Mucosa of rectum (tissue), 2 donors: ENCODE data around the gene LRIG2.
A peak's percentile ranks its signal among the peaks of the same experiment; 100 is the strongest.
"Not testable (repeated sequence)": the region's sequence is repeated elsewhere in the genome, so short reads cannot be mapped to it uniquely, and the experiment has no call there.

Experiments
- H3K27ac ChIP-seq, 2 donors: one replicate each; pipeline ENCODE4 v1.7.0; 2013; ENCODE audit warnings: inconsistent platforms in 2 of 2, low read depth in 2 of 2, low read length in 2 of 2
- H3K27me3 ChIP-seq, 2 donors: one replicate each; pipeline ENCODE4 v1.7.0; 2013; ENCODE audit warnings: low read length in 2 of 2; ENCODE audit not compliant: control insufficient read depth in 2 of 2, insufficient read depth in 2 of 2
- H3K36me3 ChIP-seq, 2 donors: one replicate each; pipeline ENCODE4 v1.7.0; 2013; ENCODE audit warnings: low read length in 2 of 2; ENCODE audit not compliant: control insufficient read depth in 2 of 2, insufficient read depth in 2 of 2
- H3K4me1 ChIP-seq, 2 donors: one replicate each; pipeline ENCODE4 v1.7.0; 2013; ENCODE audit warnings: low read length in 2 of 2, mild to moderate bottlenecking in 1 of 2; ENCODE audit not compliant: control insufficient read depth in 2 of 2, insufficient read depth in 2 of 2
- H3K4me3 ChIP-seq, 2 donors: one replicate each; pipeline ENCODE4 v1.7.0; 2013; ENCODE audit warnings: low read length in 2 of 2
- H3K9ac ChIP-seq, 2 donors: one replicate each; pipeline ENCODE4 v1.7.0; 2013; ENCODE audit warnings: low read length in 2 of 2, low read depth in 1 of 2, mild to moderate bottlenecking in 1 of 2
- H3K9me3 ChIP-seq, 2 donors: one replicate each; pipeline ENCODE4 v1.7.0; 2013; ENCODE audit warnings: low read length in 2 of 2; ENCODE audit not compliant: control insufficient read depth in 2 of 2
- donor health status: healthy.
- donor health status: Normal muscosa, but diverticular disease.

The LRIG2 gene

GRCh38 chr1:113072757-113073478 lies at the start of gene LRIG2:
Gene LRIG2 (plus strand): TSS chr1:113073198. CDS start chr1:113073407, 209 bp downstream.
- Histone ChIP-seq H3K9me3 (no peaks in the 10 kb centered on the region), H3K27ac (peak within 1 kb of the TSS; percentile 95), H3K27me3 (no peaks in the 10 kb centered on the region), H3K4me1 (peaks cover 16 to 17% of the 10 kb centered on the region in 2 donors), H3K9ac (peak within 1 kb of the TSS; percentile 91 to 97), H3K4me3 (peak within 1 kb of the TSS; percentile 97 to 99), H3K36me3 (no peaks in the 10 kb centered on the region)

- H3K27ac ChIP-seq, H3K27me3 ChIP-seq: not testable (repeated sequence)
Measured at GRCh38 chr1:113023316-113023715, 49.7 kb upstream of the LRIG2 start.

GRCh38 chr1:113027007-113027406 lies 46.0 kb upstream of the LRIG2 start:
- Histone ChIP-seq H3K36me3 (no peaks in the 10 kb centered on the region), H3K9me3 (no peaks in the 10 kb centered on the region), H3K27ac (no peak overlapping the region), H3K27me3 (no peaks in the 10 kb centered on the region), H3K4me3 (no peak overlapping the region), H3K9ac (no peak overlapping the region), H3K4me1 (peaks cover 0 to 4% of the 10 kb centered on the region in 2 donors)

More at GRCh38 chr1:113023316-113023715, 49.7 kb upstream of the LRIG2 start:
- not testable (repeated sequence) for H3K9me3 ChIP-seq, H3K9ac ChIP-seq, H3K36me3 ChIP-seq, H3K4me3 ChIP-seq
- H3K4me1 ChIP-seq: peaks cover 16 to 19% of the 10 kb centered on the region in 2 donors

GRCh38 chr1:113027449-113027848 lies 45.5 kb upstream of the LRIG2 start:
- Histone ChIP-seq H3K27me3 (no peaks in the 10 kb centered on the region), H3K9ac (no peak overlapping the region), H3K9me3 (no peaks in the 10 kb centered on the region), H3K27ac (peak overlapping the region in 1 of 2 donors; percentile 8), H3K4me1 (peaks cover 0 to 4% of the 10 kb centered on the region in 2 donors), H3K36me3 (no peaks in the 10 kb centered on the region), H3K4me3 (no peak overlapping the region)

GRCh38 chr1:113029822-113030221 lies 43.2 kb upstream of the LRIG2 start:
- H3K9me3 ChIP-seq: no peaks in the 10 kb centered on the region
- no peaks in the 10 kb centered on the region for H3K27me3 ChIP-seq
- H3K4me3 ChIP-seq: no peak overlapping the region
- H3K27ac ChIP-seq: no peak overlapping the region
- peaks cover 0 to 4% of the 10 kb centered on the region in 2 donors for H3K4me1 ChIP-seq
- H3K9ac ChIP-seq: no peak overlapping the region
- no peaks in the 10 kb centered on the region for H3K36me3 ChIP-seq

- peaks cover 0 to 4% of the 10 kb centered on the region in 2 donors for H3K4me1 ChIP-seq
- H3K9ac ChIP-seq: no peak overlapping the region
- no peak overlapping the region for H3K4me3 ChIP-seq
- no peaks in the 10 kb centered on the region for H3K36me3 ChIP-seq
- no peaks in the 10 kb centered on the region for H3K9me3 ChIP-seq
- H3K27me3 ChIP-seq: no peaks in the 10 kb centered on the region
- no peak overlapping the region for H3K27ac ChIP-seq
Measured at GRCh38 chr1:113031171-113031933, 41.6 kb upstream of the LRIG2 start.

- Histone ChIP-seq H3K4me1 (no peaks in the 10 kb centered on the region), H3K36me3 (no peaks in the 10 kb centered on the region), H3K4me3 (no peak overlapping the region), H3K27me3 (no peaks in the 10 kb centered on the region), H3K9ac (no peak overlapping the region), H3K27ac (no peak overlapping the region), H3K9me3 (no peaks in the 10 kb centered on the region)
Measured at GRCh38 chr1:113035086-113035485, 37.9 kb upstream of the LRIG2 start.

GRCh38 chr1:113036639-113037321 lies 36.2 kb upstream of the LRIG2 start:
- H3K27me3 ChIP-seq: no peaks in the 10 kb centered on the region
- no peaks in the 10 kb centered on the region for H3K36me3 ChIP-seq
- H3K4me1 ChIP-seq: peaks cover 0 to 2% of the 10 kb centered on the region in 2 donors
- H3K4me3 ChIP-seq: no peak overlapping the region
- no peak overlapping the region for H3K9ac ChIP-seq
- H3K9me3 ChIP-seq: no peaks in the 10 kb centered on the region
- H3K27ac ChIP-seq: no peak overlapping the region

- no peaks in the 10 kb centered on the region for H3K9me3 ChIP-seq
- no peaks in the 10 kb centered on the region for H3K27me3 ChIP-seq
- no peak overlapping the region for H3K9ac ChIP-seq
Measured at GRCh38 chr1:113040041-113040440, 33.0 kb upstream of the LRIG2 start.

More at GRCh38 chr1:113040041-113040440, 33.0 kb upstream of the LRIG2 start:
- H3K4me3 ChIP-seq: no peak overlapping the region
- H3K4me1 ChIP-seq: peaks cover 13 to 16% of the 10 kb centered on the region in 2 donors
- no peak overlapping the region for H3K27ac ChIP-seq
- H3K36me3 ChIP-seq: no peaks in the 10 kb centered on the region
